Activated naive CD8-positive, alpha-beta T cell treated with anti-CD3 and anti-CD28 coated beads, Interleukin-2, amount 50 U/mL, for 16 hours (primary cell): Measurements from ENCODE around the gene RNF10.
"Not testable (repeated sequence)": the region's sequence is repeated elsewhere in the genome, so short reads cannot be mapped to it uniquely, and the experiment has no call there.

Source experiments
- DNase-seq: peaks from one replicate; pipeline ENCODE4 v3.0.0-alpha.2; 2020; ENCODE audit warnings: low read depth, low spot score

Gene RNF10

DNA sequence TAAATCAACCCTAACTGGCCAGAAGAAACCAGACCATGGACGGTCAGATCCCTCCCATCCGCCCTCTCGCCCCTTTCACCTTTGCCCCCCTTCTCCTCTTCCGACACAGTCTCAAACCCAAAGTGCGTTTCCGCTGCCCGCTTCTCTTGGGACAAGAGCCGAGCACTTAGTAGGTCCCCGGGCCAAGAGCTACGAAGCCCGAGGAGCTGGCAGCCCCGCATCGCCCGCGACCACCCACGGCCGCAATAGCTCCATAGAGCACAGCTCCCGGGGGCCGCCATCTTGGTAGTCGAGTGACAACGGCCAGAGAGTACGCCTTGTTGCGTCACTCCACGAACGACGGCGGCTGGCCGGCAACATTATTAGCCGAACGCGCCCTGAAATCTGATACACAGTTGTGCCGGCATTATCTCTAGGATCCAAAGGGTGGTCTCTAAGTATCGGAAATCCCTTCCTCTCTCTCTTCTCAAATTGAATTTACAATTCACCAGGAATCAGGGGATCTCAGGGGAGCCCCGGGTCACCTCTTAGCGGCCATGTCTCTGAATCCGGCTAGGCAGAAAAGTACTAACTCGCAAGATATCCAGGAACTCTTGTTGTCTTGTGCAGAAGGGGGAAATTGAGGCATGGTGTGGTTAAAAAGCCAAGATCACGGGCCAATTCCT, 5.2 kb upstream of the RNF10 start, which contains the start of gene COQ5:
Gene COQ5, minus strand, starts transcription at position 298 of the 665 bp plus-strand sequence. Its CDS starts 17 bp downstream, at position 281.
- DNase-seq = peak; percentile 71

DNA sequence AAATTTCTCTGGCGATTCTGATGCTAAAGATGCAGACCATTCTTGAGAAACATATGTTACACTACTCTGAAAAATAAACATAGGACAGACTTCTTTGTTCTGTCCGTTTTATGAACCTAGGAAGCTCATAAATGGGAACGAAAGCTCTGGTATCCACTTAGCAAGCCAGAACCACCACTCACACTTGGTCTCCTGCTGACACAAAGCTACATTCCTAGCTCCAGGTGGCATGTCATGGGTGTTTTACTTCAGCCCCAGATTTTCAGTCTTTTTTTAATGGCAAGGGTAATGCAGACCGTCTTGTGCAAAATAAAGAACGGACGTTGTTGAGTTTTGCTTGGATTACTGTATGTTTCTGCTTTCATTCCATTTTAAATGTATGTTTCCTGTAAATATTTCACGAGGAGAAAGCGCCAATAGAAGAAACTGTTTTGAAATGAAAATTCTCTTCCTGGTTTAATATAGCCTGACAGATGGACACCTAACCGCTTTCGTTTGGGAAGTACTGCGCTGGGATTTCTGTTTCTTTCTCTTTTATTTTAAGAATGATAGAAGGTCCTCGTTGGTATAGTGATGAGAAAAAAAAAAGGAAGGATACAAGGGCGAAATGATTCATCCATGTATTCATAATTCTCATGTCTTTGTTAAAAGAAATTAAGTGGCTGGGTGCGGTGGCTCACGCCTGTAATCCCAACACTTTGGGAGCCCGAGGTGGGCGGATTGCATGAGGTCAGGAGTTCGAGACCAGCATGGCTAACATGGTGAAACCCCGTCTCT, 4.3 kb upstream of the RNF10 start:
- no peak for DNase-seq

DNA sequence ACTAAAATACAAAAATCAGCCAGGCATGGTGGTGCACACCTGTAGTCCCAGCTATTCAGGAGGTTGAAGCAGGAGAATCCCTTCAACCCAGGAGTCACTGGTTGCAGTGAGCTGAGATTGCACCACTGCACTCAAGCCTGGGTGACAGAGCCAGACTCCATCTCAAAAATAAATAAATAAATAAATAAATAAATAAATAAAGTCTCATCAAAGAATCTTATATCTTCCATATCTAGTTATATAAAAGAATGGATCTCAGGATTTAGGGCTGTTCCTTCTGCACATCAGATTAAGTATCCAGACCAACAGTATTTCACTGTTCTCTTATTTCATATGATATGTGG, 3.8 kb upstream of the RNF10 start:
- not testable (repeated sequence) for DNase-seq

DNA sequence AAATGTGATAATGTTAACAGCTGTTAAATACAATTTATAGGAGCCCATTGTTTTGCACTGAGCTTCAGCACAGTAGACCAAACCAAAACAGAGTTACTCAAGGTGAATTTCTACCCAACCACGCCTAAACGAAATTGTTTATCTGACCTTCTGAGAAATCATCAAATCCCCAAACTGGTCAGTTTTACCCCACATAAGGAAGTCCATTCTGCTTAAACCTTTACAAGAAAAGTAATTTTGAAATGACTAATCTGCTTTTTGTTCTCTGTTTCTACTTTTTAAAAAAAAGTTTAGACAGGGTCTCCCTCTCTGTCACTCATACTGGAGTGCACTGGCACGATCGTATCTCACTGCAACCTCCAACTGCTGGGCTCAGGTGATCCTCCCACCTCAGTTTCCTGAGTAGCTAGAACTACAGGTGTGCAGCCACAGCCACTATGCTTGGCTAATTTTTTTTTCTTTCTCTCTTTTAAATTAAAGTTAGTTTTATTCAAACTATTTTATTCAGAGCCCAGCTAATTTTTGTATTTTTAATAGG, 1.4 kb upstream of the RNF10 start:
- DNase-seq = no peak

DNA sequence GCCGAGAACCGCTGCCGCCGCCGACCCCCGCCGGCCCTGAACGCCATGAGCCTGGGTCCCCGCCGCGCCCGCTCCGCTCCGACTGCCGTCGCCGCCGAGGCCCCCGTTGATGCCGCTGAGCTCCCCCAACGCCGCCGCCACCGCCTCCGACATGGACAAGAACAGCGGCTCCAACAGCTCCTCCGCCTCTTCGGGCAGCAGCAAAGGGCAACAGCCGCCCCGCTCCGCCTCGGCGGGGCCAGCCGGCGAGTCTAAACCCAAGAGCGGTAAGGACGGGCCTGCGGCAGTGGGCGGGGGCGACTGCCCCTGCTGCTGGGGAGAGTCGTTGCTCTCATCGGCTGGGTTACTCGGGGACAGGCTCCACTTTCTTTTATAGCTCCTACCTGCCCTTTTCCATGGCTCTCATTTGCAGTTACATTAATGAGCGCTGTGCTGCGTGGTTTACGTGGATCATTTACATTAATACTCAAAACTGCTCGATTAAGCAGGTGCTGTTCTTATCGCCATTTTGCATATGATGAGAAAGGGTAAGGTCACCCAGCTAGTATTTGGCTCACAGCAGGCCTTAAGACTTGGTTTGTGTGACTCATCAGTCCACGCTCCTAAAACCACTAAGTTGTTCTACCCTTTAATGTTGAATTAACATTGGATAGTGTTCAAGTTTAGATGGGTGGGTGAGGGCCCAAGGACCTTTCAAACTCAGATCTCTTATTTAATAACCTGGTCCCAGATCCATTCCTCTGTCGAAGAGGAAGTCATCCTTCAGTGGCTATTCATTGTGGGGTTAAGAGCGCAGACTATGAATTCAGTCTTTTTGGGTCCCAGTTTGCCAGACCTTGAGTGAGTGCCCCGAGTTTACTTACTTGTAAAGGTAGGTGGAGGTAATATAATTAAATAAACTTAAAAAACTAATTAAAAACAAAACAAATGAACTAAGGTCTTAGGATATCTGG, 823 bp downstream of the RNF10 start:
- DNase-seq = peak; percentile 6

DNA sequence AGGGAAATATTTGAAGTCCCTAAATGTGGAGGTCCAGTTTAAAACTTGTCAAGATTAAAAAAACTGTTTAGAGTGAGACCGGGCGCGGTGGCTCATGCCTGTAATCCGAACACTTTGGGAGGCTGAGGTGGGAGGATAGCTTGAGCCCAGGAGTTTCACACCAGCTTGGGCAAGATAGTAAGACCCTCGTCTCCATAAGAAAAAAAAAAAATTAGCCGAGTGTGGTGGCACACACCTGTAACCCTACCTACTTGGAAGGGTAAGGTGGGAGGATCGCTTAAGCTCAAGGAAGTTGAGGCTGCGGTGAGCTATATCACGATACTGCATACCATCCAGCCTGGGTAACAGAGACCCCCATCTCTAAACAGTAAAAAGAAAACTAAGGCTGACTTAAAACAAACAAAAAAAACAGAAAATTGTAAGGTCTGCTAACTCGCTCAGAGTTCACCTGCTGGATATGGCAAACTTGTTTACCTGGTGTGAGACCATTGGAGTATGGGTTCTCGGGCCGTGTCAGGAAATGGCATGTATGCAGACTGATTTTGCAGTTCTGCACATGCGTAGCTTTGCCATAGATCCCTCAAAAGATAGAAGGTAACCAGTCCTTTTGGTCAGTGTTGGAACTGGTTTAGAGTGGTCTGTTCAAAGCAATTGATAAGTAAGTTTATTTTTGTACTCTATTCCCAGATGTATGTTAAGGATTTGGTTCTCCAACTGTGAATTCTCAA, 2.1 kb downstream of the RNF10 start:
- DNase-seq = no peak

DNA sequence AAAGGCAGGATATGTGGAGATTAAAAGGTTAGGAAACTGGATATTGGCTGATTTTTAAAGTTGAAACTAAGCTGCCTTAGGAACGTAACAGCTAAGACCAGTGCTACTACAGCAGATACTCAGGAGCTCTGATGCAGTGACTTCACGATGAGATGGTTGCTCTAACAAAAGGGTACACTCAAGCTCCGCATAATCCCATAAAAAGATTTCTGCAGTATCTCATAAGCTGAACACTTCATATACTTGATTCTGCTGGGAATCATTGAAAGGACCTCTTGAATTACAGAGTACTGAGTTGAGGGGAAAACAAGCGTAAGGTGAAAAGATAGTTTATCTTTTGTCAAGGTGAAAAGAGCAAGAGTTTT, 3.7 kb downstream of the RNF10 start:
- no peak for DNase-seq

DNA sequence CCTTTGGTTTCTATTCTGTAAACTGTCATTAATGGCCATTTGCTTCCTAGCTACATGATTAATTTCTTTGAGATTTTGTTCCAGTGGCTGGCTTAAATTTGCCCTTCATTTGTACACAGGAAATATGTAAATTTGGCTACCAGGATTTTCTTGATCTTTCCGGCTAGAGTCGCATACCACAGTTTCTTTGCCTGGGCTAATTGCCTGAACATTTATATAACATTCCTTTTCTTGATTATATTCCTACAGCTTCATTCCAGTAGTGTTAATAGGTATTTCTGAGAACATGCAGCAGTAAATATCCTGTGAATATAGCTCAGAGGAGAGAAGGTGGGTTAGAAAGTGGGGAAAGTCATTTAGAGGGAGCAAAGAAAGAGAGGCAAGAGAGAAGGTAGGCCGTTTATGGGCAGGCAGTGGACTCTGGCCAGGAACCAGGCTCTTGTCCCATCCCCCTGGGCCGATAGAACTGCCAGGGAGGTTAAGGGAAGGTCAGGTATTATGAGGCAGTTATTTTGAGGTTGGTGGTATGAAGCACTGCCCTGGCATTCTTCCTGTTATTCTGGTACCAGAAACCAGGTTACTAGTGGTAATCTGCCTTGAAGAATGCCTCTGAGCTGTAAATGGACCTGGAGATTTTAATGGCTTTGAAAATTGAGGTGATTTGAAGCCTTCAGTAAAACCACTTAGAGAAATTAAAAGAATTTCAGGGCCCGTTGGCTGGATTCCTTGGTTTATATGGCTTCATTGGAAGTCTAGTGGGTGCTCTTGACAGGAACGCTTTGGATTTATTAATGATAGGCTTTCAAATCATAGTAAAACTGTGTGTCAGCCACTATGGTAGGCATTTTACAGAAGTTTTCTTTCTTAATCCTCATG, 4.4 kb downstream of the RNF10 start:
- DNase-seq = no peak

DNA sequence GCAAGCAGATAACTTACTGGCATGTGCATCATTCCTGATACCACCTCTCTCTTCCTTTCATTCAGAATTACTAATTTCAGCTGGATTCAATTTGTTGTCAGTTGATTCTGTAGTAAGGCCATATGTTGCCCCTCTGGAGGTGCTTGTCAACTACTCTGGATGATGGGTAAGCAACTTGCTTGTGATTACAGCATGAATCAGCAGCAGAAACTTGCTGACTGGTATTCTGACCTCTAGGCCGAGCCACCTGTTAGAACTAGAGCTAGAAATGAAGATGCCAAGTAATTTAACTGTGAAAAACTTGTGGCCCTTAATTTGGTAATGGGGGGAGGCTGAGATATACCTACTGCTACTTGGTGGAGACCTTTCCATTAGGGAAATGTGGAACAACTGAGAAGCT, 5.1 kb downstream of the RNF10 start:
- DNase-seq = no peak

DNA sequence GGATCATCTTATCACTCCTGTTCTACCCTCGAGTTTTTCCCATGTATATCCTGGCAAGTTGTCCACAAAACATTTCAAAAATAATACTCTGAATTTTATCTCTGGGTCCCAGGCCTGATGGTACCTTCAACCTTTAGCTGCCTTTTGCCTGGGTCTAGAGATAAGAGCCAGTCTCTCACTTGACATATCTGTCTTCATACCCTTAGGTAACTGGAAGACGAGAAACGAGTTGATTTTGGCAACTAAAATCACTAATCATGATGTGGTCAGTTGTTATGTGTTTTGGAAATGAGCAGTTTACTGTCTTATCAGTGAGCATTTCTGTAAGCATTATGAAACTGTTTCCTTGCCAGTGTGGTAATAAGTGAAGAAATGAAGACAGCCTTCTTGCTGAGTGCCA, 6.3 kb downstream of the RNF10 start:
- no peak for DNase-seq

DNA sequence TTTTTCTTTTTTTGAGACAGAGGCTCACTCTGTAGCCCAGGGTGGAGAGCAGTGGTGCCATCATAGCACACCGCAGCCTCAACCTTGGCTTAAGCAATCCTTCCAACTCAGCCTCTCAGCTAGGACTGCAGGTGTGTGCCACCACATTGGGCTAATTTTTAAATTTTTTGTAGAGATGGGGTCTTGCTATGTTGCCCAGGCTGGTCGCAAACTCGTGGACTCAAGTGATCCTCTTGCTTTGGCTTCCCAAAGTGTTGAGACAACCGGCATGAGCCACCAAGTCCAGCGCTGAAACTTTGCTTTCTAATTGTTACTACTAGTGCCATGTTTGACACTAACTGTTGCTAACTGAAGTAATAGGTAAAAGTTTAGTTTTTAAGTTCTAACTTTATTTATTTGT, 8.0 kb downstream of the RNF10 start:
- DNase-seq = no peak

DNA sequence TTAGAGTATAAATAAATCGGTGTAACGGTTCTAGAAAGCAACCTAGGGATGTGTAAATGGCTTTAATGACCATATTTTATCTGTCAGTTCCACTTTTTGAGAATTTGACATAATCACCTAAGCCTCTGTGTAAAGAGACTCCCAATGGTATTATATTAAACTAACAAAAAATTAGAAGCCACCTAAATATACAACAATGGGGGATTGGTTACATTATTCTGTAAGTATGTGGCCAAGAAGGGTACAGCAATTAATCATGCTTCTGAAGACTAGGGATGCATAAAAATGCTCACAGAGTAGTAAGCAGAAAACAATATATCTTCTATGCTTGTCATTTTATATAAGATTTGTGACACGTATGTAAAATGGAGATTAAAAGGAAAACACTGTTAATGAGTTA, 10.5 kb downstream of the RNF10 start:
- no peak for DNase-seq

DNA sequence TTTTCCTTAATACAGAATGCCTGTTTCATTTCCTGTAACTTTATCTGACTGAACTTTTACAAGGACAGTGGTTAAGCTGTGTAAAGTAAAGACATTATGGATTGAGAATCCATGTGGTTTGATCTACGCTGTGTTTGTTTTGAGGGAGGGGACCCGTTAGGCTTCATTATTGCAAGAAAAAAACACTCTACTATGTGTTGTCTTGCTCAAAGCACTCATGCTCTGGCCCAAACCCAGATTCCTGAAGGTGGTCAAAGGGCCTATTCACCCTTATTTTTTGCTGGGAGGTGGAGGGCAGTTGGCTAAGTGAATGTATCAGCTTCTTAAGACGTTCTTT, 11.9 kb downstream of the RNF10 start:
- no peak for DNase-seq

DNA sequence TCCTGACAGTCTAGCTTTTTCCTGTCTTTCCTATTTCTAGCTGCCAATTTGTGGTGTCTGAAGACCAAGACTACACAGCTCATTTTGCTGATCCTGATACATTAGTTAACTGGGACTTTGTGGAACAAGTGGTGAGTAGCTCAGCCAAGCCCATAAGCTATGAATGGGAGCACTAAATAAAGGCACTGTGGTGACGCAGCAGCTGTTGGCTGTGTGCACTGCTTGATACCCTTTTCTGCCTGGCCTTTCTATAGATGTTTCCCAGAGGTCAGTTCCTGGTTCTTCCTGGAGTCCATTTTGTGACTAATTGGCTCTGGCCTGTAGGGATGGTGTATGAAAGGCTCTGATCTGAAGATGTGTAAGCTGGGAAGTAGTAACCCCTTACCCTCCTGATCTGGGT, 20.5 kb downstream of the RNF10 start:
- no peak for DNase-seq

DNA sequence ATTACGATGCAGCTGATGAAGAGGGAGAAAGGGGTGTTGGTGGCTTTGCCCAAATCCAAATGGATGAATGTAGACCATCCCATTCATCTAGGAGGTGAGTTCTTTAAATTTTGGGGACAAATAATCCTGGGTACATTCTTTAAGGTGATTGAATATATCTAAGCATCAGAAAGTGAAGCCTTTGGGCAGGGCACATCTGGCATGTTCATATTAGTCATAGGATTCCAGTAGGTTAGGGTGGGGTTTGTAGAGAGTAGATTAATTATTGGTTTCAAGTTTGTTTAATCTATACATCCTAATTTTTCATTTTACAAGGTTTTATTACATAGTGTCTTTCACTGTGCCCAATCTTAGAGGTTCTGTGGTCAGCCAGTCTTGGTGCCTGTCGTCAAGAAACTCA, 23.4 kb downstream of the RNF10 start:
- no peak for DNase-seq

DNA sequence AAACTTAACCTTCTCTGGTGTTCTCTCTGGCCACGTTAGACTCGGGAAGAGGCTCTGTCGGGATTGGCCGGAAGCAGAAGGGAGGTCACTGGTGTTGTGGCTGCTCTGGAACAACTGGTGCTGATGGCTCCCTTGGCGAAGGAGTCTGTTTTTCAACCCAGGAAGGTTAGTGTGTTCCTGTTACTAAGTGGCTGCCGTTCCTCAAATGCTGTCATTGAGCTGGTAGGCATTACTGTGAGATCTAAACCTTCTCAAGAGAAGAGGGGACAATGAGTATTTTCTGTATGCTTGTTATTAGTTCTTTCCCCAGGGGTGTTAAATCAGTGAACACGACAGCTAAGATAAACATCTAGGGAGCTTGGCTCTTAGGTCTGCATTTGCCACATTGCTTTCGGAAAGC, 28.8 kb downstream of the RNF10 start:
- no peak for DNase-seq

DNA sequence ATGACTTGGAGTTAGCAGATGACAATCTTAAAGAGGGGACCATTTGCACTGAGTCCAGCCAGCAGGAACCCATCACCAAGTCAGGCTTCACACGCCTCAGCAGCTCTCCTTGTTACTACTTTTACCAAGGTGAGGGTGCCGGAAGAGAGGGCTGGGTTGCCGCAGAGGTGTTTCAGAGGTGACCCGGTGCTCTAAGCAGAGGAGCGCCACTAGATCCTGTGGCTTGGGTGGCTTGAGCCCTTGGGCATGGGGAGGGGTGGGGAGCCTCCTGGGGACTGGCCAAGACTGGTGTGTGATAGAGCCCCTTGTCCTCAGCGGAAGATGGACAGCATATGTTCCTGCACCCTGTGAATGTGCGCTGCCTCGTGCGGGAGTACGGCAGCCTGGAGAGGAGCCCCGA, 29.3 kb downstream of the RNF10 start:
- no peak for DNase-seq

DNA sequence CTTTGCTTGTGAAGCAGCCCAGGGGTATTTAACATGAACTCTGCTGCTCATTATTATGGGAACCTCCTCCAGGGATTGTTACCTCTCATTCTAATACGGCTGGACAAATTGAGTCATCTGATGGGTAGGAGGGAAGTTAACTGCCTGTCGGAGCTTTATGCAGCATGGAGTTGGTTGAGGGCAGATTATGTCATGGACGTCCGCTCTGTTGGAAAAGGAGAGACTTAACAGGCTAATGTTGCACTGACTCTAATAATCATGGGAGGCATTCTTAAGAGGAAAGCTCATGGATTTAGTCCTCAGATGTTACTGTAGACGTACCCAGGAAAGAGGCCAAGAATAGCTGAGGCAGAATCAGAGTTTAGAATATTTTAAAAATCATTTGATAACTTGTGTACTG, 37.1 kb downstream of the RNF10 start:
- no peak for DNase-seq

DNA sequence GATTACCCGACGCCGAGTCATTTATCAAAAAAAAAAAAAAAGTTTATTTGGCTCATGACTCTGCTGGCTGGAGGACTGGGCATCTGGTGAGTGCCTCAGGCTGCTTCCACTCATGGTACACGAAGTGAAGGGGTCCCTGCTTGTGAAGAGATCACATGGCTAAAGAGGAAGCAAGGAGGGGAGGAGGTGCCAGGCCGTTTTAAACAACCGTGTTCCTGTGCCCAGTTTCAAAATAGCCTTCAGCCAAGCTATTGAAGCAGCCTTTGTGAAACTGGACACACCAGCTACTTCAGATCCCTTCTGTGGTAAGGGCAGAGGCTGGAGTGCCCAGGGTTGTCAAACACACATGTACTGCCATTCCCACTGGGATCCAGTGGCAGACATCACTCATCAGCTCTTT, 39.4 kb downstream of the RNF10 start:
- DNase-seq = no peak

DNA sequence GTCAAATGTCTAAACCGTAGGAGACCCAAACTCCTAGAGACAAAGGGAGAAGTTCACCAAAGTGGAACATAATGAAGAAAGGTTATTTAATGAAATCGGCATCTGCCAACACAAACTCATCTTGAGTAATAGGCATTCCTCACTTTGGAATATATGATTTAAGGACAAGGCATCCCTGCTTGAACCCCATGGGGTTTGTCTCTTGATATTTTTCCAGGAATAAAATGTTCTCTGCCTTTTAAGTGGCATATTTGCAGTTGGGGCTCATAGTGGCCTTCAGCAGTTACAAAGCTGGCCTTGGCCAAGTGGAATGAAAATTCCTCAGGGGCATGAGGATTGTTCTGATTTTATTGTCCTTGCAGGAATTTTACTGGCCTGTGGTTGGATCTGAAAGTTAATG, 40.0 kb downstream of the RNF10 start:
- no peak for DNase-seq

DNA sequence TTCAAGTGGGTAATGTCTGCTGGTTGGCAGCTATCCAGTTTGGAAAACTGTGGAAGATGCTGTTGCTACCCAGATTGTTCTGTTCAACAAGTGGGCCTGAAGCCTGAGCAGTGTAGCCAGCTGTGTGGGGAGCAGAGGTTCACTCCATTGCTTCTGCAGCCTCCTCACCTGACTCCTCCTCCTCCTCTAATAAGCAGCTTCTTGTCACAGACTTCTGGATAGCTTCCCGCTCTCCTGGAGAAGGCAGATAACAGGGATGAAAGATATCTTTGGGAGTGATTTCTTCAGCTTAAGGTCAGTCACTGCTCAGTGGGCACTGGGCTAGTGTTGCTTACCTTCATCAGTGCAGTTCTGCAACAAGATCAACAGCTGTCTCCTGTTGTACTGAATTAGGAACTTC, 45.0 kb downstream of the RNF10 start:
- DNase-seq = no peak
